Mucosa of gallbladder (tissue), 1 donor: Measurements from ENCODE around the gene TRIB2. TPM values are rescaled to one million over a fixed set of nuclear protein-coding genes. Genes with fewer than 3 reads are reported as not detected.

Source experiments
- DNase-seq: peaks from one replicate; pipeline ENCODE4 v3.0.0-alpha.2; 2020; ENCODE audit warnings: low spot score
- total RNA-seq: library from RNA; stranded (reverse); gene quantifications from one replicate; pipeline ENCODE4 v1.2.1, GENCODE V29; 2021
- donor health status: DM: no; HTN: no; CAD: no.

TRIB2 gene
- total RNA-seq, 1 donor from 2014 or later = 29.1 TPM

- DNase-seq = no peak
These were observed 26.2 kb downstream of the TRIB2 start for GRCh38 chr2:12742891-12743290.

DNA sequence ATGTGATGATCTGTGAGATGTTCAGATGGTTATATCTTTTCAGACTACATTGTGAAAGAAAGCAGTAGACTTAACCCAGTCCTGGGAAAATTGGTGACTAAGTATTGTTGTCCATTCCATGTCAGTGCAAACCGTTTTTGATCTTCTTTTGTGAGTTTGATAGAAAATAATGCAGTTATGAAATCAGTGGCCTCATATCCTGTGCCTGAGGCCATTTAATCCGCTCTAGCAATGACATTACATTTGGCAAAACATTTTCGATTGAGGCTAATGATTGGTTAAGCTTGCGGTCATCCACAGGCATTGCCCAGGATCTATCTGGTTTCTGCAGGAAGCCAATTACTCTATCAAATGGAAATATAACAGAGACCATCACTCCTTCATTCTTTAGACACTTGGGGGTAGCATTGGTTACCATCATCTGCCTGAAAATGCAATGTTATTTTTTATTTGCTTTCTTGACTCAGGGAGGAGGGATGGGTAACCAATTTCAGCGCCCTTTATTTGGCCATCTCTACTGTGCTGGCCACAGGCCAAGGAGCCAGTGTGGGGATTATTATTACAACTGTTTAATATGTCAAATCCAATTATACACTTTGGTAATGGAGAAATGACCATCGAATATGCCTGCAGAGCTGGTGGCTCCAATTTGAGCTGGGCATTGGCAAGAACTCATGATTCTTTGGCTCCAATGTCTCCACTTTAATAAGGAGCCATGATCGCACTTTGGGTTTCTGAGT, 33.6 kb downstream of the TRIB2 start:
- no peak for DNase-seq

DNA sequence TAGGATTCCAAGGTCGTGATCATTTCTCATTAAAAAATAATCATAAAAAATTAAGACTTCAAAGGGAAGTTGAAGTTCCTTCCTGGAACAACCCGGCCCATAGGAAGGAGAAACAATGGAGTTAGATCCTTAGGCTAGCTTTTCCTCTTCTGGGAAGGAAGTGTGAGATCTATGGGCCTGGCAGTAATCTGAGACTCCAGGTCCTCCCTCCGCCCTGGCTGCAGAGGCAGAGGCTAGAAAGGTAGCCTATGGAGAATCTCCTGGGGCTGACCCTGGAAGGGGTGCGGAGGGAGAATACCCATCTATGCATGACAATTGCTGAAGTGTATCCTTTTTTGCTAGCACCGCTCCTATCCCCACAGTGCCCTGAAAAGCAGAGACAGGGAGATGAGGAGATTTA, 37.9 kb downstream of the TRIB2 start:
- DNase-seq = no peak

GRCh38 chr2:12755384-12755783, 38.6 kb downstream of the TRIB2 start:
- DNase-seq = no peak

- DNase-seq = no peak
These were observed 42.5 kb downstream of the TRIB2 start for GRCh38 chr2:12759248-12759647.

GRCh38 chr2:12761104-12761503, 44.4 kb downstream of the TRIB2 start:
- DNase-seq = no peak

- DNase-seq = no peak
These were observed 45.6 kb downstream of the TRIB2 start for GRCh38 chr2:12762337-12762736.

- DNase-seq = no peak
These were observed 46.2 kb downstream of the TRIB2 start for GRCh38 chr2:12762976-12763375.

- no peak for DNase-seq
These were observed 46.8 kb downstream of the TRIB2 start for GRCh38 chr2:12763486-12763885.

DNA sequence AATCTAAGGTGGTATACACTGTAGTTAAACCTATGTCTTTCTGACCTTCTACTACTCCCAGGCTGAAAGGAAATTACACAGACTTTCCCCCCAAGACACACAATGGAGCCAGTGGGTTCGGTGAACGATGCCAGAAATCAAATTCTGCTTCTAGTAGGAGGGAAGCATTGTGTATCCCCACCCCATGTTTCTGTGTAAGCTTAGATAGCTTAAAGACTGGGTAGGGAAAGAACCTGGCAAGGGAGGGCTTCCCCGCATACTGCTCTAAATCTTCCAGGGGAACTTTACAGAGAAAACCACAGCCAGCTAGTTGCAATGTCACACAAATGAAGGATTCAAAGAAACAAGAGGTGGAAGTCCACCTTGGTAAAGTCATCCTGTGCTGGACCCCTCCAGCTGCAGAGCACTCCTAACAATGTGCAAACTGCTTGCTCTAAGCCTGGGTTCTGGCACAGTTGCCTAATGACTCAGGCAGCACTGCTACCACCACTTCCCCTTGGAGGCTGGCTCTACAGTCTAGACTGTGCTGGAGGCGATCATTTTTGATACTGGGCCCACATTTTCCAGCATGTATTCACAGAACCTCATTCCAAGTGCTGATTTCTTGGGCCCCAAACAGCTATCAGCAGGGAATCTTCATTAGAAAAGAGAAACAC, 47.5 kb downstream of the TRIB2 start:
- DNase-seq = no peak

DNA sequence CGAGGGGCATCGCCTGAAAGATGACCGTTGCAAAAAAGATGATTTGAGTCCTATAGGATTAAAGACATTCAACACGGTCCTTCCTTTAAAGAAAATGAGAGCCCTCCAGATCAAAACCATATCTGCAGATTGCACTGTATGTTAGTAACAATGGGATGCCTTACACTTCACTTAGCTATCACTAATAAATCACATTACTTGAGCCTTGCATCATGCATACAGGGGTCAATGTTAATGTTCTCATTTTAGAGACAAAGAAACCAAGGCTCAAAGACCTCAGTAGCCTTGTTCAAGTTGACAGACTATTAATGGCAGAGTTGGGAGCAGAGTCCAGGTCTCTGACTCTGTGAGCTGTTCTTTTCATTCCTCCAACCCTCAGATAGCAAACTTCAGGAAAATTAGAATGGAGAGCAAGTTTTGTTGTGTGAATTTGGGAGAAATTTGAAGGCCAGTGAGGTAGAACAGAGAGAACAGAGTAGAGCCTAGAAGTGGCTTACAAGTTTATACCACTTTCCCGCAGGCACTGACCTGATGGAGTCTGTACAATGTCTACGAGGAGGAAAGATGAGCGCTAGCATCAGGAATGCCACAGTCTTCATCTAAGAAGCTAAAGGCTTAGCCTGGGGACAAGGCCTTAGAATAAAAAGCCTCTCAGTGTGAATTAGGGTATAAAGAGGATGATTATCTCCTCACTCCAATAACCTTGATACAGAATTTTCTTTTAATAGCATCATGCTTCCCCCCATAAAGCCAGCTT, 48.3 kb downstream of the TRIB2 start:
- no peak for DNase-seq

DNA sequence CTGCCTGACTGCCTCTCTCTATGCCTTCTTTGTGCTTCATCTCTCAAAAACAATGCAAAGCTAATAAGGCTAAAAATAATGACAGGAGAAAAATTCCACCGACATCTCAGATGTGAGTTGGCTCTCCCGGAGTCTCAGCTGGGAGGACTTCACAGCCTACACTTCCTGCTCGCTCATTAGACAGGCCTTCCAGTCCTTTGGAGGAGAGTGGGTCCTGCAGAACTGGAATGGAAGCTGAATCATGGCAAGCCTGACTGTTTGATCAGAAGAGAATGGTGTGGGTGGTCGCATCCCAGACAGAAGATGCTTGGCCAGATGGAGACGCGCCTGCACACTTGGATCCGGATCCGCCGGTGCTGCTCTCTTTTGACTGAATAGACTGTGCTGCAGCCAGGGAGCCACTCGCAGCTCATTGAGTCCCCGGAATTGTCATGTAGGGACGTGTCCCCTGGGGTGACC, 49.7 kb downstream of the TRIB2 start:
- no peak for DNase-seq

- DNase-seq = no peak
These were observed 50.8 kb downstream of the TRIB2 start for GRCh38 chr2:12767541-12767940.

DNA sequence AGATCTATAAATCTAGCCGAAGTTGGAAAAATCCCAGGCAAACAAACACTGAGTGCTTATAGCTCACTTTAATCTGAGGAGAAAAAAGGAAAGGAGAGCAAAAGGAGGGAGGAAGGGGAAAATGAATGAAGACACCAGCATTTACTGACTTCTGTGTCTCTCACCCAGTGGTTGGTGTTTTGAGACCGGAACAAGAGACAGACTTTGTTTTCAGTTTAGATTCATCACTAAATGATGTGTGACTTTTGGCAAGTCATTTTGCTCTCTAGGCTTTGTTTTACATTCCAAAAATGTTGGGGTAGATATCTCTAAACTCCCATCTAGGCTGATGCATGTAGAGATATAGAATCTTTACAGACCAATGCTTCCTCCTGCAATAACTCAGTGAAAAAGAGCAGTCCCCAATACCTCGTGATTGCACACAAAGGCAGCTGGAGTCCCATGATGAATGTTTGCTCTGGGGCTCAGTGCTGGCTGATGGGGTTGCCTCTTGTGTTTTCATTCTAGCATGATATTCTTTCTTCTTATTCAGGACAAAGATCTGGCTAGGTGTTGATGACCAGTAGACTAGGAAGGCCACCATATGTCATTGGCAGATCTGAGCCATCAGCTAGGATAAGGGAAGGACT, 51.4 kb downstream of the TRIB2 start:
- no peak for DNase-seq

GRCh38 chr2:12769492-12770105, 52.9 kb downstream of the TRIB2 start:
- DNase-seq = no peak

- DNase-seq = no peak
These were observed 53.7 kb downstream of the TRIB2 start for GRCh38 chr2:12770300-12770968.

DNA sequence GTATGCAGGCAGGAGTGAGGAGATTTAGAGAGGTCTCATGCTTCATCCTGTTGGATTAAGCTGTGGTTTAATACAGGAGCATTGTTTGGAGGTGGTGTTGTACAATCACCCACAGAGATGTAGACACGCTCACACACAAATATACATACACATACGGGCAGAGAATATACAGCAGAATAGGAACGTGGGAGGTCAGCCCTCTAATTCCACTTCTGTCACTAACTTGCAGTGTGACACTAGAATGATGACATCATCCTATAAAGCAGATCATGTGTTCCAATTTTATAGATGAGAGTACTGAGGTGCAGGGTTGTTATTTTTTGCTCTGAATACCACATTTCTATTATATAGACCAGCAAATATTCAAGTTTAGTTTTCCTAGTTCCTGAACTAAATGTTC, 54.4 kb downstream of the TRIB2 start:
- no peak for DNase-seq

GRCh38 chr2:12773586-12774394, 57.1 kb downstream of the TRIB2 start:
- no peak for DNase-seq

- DNase-seq = no peak
These were observed 57.6 kb downstream of the TRIB2 start for GRCh38 chr2:12774395-12774727.

- no peak for DNase-seq
These were observed 59.8 kb downstream of the TRIB2 start for GRCh38 chr2:12776521-12776961.
